Glutamatergic neuron (in vitro differentiated cells): ENCODE results near the gene MRGPRD. TPM values are rescaled to one million over a fixed set of nuclear protein-coding genes. Genes with fewer than 3 reads are reported as not detected.

Source experiments
- DNase-seq: peaks from one replicate; pipeline ENCODE4 v3.0.0; 2022
- H3K27ac Mint-ChIP-seq: one replicate; pipeline ENCODE4 v1.8.0; 2020; ENCODE audit warnings: mild to moderate bottlenecking, mixed read lengths, inconsistent platforms; ENCODE audit not compliant: unreplicated experiment
- H3K27me3 Mint-ChIP-seq: one replicate; pipeline ENCODE4 v1.8.0; 2020; ENCODE audit warnings: mild to moderate bottlenecking, moderate library complexity, mixed read lengths, inconsistent platforms; ENCODE audit not compliant: unreplicated experiment
- H3K36me3 Mint-ChIP-seq: one replicate; pipeline ENCODE4 v1.8.0; 2020; ENCODE audit warnings: mild to moderate bottlenecking, mixed read lengths, inconsistent platforms; ENCODE audit not compliant: unreplicated experiment
- H3K4me1 Mint-ChIP-seq: one replicate; pipeline ENCODE4 v1.8.0; 2020; ENCODE audit warnings: mild to moderate bottlenecking, low read depth, mixed read lengths, inconsistent platforms; ENCODE audit not compliant: unreplicated experiment
- H3K4me3 Mint-ChIP-seq: one replicate; pipeline ENCODE4 v1.8.0; 2020; ENCODE audit warnings: mild to moderate bottlenecking, mixed read lengths, inconsistent platforms; ENCODE audit not compliant: unreplicated experiment
- H3K9me3 Mint-ChIP-seq: one replicate; pipeline ENCODE4 v1.8.0; 2020; ENCODE audit warnings: mild to moderate bottlenecking, moderate library complexity, mixed read lengths, inconsistent platforms; ENCODE audit not compliant: unreplicated experiment
- total RNA-seq: library from RNA; stranded (reverse); fragmentation: NEBNext Ultra II Directional; extraction: Animal tissue kit (Norgen Biotek cat#: 25700); gene quantifications from one replicate; pipeline ENCODE4 v1.2.1, GENCODE V29; 2021; ENCODE audit not compliant: unreplicated experiment
- TF ChIP-seq, protein P1 (sequence below): fragments of 200-600 bp; sonication (generic); IDR thresholded peaks from one replicate; pipeline ENCODE4 v1.5.0; 2021; ENCODE audit not compliant: partially characterized antibody, unreplicated experiment

The MRGPRD gene
- total RNA-seq, 1 donor from 2014 or later, result not detected

DNA sequence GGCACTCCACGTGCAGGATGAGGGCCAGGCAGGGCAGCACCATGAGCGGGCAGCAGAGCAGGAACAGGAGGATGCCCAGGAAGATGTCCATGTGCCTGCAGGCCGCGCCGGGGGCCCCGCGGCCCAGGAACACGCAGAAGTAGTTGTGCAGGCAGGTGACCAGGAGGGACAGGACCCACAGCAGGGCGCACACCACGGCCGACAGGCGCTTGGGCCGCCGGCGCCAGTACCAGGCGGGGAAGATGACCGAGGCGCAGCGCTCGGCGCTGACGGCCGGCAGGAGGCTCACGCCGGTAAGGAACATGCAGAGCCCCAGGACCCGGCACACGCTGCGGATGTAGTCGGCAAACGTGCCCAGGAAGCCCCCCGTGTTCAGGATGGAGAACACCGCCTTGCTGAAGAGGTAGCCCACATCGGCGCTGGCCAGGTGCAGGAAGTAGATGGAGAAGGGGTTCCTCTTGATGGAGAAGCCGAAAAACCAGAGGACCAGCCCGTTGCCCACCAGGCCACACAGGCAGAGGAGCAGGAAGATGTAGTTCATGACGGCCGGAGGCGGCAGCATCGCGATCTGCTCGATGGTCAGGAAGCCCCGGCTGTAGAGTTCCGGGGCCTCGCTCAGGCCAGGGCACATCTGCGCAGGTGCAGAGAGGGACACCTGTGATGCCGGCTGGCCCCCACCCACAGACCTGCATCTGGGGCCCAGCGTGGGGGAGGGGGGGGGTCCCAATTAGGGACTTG, 25.0 kb upstream of the MRGPRD start:
- Mint-ChIP-seq H3K27ac (no peak overlapping the region), H3K27me3 (peaks cover 2% of the 10 kb centered on the region), H3K4me1 (peaks cover 9% of the 10 kb centered on the region), H3K4me3 (no peak overlapping the region), H3K36me3 (no peaks in the 10 kb centered on the region), H3K9me3 (peaks cover 3% of the 10 kb centered on the region)
- no peak for DNase-seq
- TF ChIP-seq, protein P1, sequence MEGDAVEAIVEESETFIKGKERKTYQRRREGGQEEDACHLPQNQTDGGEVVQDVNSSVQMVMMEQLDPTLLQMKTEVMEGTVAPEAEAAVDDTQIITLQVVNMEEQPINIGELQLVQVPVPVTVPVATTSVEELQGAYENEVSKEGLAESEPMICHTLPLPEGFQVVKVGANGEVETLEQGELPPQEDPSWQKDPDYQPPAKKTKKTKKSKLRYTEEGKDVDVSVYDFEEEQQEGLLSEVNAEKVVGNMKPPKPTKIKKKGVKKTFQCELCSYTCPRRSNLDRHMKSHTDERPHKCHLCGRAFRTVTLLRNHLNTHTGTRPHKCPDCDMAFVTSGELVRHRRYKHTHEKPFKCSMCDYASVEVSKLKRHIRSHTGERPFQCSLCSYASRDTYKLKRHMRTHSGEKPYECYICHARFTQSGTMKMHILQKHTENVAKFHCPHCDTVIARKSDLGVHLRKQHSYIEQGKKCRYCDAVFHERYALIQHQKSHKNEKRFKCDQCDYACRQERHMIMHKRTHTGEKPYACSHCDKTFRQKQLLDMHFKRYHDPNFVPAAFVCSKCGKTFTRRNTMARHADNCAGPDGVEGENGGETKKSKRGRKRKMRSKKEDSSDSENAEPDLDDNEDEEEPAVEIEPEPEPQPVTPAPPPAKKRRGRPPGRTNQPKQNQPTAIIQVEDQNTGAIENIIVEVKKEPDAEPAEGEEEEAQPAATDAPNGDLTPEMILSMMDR, result no peak

DNA sequence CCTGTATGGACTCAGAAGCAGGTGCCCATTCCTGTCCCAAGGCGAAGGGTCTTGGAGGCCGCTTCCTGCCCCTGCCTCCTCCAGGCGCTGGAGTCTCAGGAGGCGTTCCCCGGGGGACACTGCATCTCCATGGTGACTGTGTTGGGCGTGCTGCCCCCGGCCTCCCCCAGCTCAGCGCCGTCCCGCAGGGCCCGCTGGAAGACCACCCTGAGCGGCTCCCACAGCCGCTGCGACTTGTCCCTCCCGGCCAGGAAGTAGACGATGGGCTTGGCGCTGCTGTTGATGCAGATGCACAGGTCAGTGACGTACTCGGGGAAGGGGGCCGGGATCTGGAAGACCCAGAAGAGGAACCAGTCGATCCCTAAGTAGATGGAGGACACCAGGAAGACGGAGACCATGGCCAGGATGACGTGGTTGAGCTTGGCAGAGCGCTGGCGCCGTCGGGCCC, 24.4 kb upstream of the MRGPRD start:
- peaks cover 9% of the 10 kb centered on the region for H3K4me1 Mint-ChIP-seq
- no peaks in the 10 kb centered on the region for H3K36me3 Mint-ChIP-seq
- peaks cover 3% of the 10 kb centered on the region for H3K9me3 Mint-ChIP-seq
- TF ChIP-seq, protein P1, result no peak
- H3K27ac Mint-ChIP-seq, result no peak overlapping the region
- H3K27me3 Mint-ChIP-seq, result peaks cover 2% of the 10 kb centered on the region
- DNase-seq, result no peak
- peak overlapping the region; percentile 21 for H3K4me3 Mint-ChIP-seq

DNA sequence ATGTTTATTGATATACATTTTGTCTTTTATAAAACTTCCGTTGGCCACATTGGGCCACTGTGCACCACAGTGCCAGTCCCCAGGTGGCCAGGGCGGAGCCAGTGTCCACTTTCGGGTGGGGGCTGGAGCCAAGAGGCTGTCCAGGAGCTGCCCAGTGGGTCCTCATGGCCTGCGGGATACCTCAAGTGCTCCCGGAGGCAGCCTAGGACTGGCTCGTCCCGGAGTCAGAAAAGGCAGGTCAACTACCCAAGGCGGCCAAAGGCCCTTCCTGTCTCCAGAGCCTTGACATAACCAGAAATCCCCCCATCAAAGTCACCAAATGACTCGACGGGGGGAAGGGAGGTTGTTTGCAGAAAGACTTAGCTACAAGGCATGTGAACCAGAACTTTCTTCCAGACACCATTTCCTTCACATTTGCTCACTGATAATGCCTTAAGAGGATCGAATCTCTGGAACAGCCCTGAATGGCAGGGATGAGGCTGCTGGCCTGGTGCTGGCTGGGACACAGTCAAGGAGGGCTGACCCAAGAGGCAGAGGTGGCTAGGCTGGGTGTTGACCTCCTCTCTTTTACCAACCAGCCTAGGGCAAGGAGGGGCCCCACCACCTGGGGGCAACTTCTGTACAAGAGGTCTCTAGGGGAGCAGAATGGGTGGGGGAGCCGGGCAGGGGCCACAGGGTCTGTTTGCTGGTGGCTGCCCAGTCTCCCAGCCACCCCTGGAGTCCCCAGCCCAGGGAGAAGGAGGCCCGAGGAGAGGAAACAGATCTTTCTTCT, 23.8 kb upstream of the MRGPRD start:
- DNase-seq, result no peak
- Mint-ChIP-seq H3K9me3 (peaks cover 3% of the 10 kb centered on the region), H3K4me3 (no peak overlapping the region), H3K4me1 (peaks cover 9% of the 10 kb centered on the region), H3K36me3 (no peaks in the 10 kb centered on the region), H3K27ac (no peak overlapping the region), H3K27me3 (peaks cover 2% of the 10 kb centered on the region)
- TF ChIP-seq, protein P1, result no peak

DNA sequence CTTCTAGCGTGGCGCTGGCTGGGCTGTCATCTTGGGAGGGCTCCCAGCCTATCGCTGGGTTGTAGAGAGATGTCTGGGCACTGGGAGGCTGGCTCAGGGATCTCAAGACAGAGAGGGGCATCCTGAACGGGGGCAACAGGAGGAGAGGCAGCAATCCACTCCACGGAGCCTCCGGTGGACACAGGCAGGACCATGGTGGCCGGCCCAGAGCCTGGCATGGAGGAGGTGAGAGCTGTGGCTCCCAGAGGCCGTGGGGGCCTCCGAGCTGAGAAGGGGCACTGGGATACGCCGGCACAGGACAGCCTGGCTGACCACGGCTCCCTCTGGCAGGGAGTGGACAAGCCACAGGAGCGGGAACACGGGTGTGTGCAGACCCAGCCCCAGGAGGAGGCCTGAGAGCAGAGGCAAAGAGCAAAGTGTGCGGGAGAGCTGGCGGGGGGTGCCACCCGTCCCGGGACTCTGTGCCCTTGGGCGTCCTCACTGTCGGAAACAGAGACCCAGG, 23.1 kb upstream of the MRGPRD start:
- H3K9me3 Mint-ChIP-seq, result peaks cover 5% of the 10 kb centered on the region
- no peak overlapping the region for H3K27ac Mint-ChIP-seq
- H3K27me3 Mint-ChIP-seq, result peaks cover 2% of the 10 kb centered on the region
- no peak overlapping the region for H3K4me3 Mint-ChIP-seq
- TF ChIP-seq, protein P1, result no peak
- no peak for DNase-seq
- H3K36me3 Mint-ChIP-seq, result no peaks in the 10 kb centered on the region
- peaks cover 11% of the 10 kb centered on the region for H3K4me1 Mint-ChIP-seq
